NCI-H1694 (cell line): ENCODE measurements around the gene GALNT6.
"Not testable (repeated sequence)": the region's sequence is repeated elsewhere in the genome, so short reads cannot be mapped to it uniquely, and the experiment has no call there.

ENCODE experiments used
- DNase-seq: peaks from one replicate; lab custom pipeline; 2025; lab: John Stamatoyannopoulos, UW

The GALNT6 gene

GRCh38 chr12:51357374-51358047, 33.7 kb downstream of the GALNT6 start:
- no peak for DNase-seq

GRCh38 chr12:51351913-51352532, 39.2 kb downstream of the GALNT6 start:
- DNase-seq = peak; percentile 35

GRCh38 chr12:51349026-51349425, 42.2 kb downstream of the GALNT6 start:
- DNase-seq = no peak

- no peak for DNase-seq
Measured at GRCh38 chr12:51348116-51348515, 43.1 kb downstream of the GALNT6 start.

GRCh38 chr12:51346581-51346980, 44.6 kb downstream of the GALNT6 start, which contains the start of gene CELA1:
Gene CELA1, minus strand, starts transcription at chr12:51346679. Its CDS starts 41 bp downstream, at chr12:51346638.
- no peak for DNase-seq

- DNase-seq = no peak
Measured at GRCh38 chr12:51345681-51346080, 45.5 kb downstream of the GALNT6 start.

- DNase-seq = no peak
Measured at GRCh38 chr12:51343201-51343600, 48.0 kb downstream of the GALNT6 start.

- no peak for DNase-seq
Measured at GRCh38 chr12:51342416-51342815, 48.8 kb downstream of the GALNT6 start.

GRCh38 chr12:51341251-51342007, 49.8 kb downstream of the GALNT6 start:
- peak; percentile 63 for DNase-seq

- DNase-seq = no peak
Measured at GRCh38 chr12:51339750-51340149, 51.5 kb downstream of the GALNT6 start.

GRCh38 chr12:51337336-51337735, 53.9 kb downstream of the GALNT6 start:
- not testable (repeated sequence) for DNase-seq

GRCh38 chr12:51335931-51336330, 55.3 kb downstream of the GALNT6 start:
- no peak for DNase-seq

- DNase-seq = no peak
Measured at GRCh38 chr12:51334764-51335163, 56.4 kb downstream of the GALNT6 start.

GRCh38 chr12:51333536-51333935, 57.7 kb downstream of the GALNT6 start:
- DNase-seq = no peak

GRCh38 chr12:51330186-51330585, 61.0 kb downstream of the GALNT6 start:
- DNase-seq = no peak

- no peak for DNase-seq
Measured at GRCh38 chr12:51329742-51330141, 61.5 kb downstream of the GALNT6 start.

GRCh38 chr12:51328587-51328986, 62.6 kb downstream of the GALNT6 start:
- no peak for DNase-seq

- DNase-seq = no peak
Measured at GRCh38 chr12:51326698-51327439, 64.3 kb downstream of the GALNT6 start.

- no peak for DNase-seq
Measured at GRCh38 chr12:51324953-51325352, 66.3 kb downstream of the GALNT6 start.

GRCh38 chr12:51323966-51324895, 67.0 kb downstream of the GALNT6 start, which contains the start of gene BIN2:
Gene BIN2, minus strand, starts transcription at chr12:51324174. Its CDS starts 72 bp downstream, at chr12:51324102.
- DNase-seq = no peak
